ENCODE results near the gene FNDC10.

- no peak for TF ChIP-seq ELF4 (IDR thresholded peaks at IDR 0.05)
- TF ChIP-seq HDGF (IDR thresholded peaks at IDR 0.05; ENCODE audit: borderline replicate concordance): no peak
- TF ChIP-seq TARDBP (IDR thresholded peaks at IDR 0.05): no peak
- TF ChIP-seq FOXK2 (IDR thresholded peaks at IDR 0.05): no peak
- TF ChIP-seq FOXM1 (IDR thresholded peaks at IDR 0.05; ENCODE audit: borderline replicate concordance): no peak
- TF ChIP-seq BHLHE40 (IDR thresholded peaks at IDR 0.05; ENCODE audit: borderline replicate concordance): no peak
- TF ChIP-seq LEF1 (IDR thresholded peaks at IDR 0.05; ENCODE audit: borderline replicate concordance): no peak
- no peak for TF ChIP-seq SP1 (IDR thresholded peaks at IDR 0.05)
- TF ChIP-seq ZNF384 (IDR thresholded peaks at IDR 0.05): no peak
- TF ChIP-seq PKNOX1 (IDR thresholded peaks at IDR 0.05): no peak
- TF ChIP-seq FOXA1 (IDR thresholded peaks at IDR 0.05): no peak
- TF ChIP-seq CTBP1 (IDR thresholded peaks at IDR 0.05; ENCODE audit: borderline replicate concordance): no peak
Observed at GRCh38 chr1:1599935-1600860, at the start of gene FNDC10.

Measured in HEK293T (cell line).